HG02870 (cell line): ENCODE measurements around the gene KANK2.
"Not testable (repeated sequence)": the region's sequence is repeated elsewhere in the genome, so short reads cannot be mapped to it uniquely, and the experiment has no call there.

ENCODE experiments used
- ATAC-seq: cut with Tn5 transposase; IDR thresholded peaks from one replicate; pipeline ENCODE4 v1.9.1; 2021; ENCODE audit warnings: mild to moderate bottlenecking, moderate library complexity; ENCODE audit not compliant: unreplicated experiment

KANK2 gene

DNA sequence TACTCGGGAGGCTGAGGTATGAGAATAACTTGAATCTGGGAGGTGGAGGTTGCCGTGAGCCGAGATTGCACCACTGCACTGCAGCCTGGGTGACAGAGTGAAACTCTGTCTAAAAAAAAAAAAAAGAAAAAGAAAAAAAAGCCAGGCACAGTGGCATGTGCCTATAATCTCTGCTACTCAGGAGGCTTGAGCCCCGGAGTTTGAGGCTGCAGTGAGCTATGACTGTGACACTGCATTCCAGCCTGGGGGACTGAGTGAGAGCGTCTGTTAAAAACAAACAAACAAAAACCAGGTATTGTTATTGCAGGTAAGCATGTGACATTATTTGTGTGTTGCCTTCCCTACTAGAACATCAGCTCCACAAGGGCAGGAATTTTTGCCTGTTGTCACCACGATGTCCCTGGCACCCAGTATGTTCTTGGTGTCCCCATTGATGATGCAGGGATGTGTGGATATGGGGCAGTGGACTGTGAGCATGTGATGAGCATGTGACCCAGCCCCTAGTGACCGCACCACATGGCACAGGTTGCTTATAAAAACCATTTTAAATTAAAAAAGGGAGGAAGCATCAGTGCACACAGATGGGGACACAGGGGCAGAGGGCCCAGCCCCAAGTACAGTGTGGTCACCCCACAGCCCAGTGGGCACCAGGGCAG lies 1.6 kb upstream of the KANK2 start:
- ATAC-seq, result no peak

DNA sequence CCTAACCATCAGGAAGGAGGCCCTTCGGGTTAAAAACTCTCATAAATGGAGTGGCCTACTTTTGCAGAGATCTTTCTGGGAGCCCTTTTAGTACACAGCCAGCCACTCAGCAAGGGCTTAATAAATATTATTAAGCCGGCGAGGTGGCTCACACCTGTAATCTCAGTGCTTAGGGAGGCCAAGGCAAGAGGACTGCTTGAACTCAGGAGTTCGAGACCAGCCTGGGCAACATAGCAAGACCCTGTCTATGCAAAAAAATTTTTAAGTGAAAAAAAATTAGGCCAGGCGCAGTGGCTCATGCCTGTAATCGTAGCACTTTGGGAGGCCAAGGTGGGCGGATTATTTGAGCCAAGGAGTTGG lies 810 bp upstream of the KANK2 start:
- ATAC-seq, result no peak

DNA sequence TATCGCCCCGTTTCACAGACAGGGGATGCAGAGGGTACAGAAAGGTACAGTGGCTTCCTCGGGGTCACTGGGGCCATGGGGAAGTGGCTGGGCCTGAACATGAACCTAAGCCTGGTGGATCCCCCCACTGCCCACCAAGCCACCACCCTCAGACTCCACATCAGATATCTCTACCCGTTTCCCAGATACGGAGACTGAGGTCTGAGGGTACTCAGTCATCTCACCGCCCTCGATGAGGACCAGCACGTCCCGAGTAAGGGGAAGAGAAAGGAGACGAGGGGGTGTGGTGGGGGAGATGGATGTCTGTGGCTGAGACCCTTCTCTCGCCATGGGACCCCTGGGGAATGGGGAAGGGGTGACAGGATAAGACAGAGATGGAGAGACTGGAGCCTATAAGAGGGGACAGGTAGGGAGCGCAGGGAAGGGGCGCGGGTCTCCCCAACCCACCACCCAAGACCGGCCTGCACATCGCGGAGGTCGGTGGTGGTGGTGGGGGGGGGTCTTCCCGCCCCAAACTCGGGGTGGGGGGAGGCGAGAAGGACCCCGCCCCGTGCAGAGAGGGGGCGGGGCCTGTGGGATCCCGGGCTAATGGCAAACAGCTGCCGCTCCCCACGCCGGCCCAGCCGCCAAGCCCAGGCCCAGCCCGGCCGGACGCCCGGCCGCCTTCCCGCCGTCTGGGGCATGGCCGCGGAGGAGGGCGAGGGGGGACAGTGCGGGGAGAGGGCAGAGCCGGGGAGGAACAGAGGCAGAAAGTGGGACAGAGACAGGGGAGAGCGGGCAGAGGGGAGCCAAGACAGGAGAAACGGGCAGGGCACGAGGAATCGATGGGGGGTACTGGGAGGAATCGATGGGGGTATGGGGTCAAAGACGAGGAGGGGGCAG lies 698 bp downstream of the KANK2 start:
- no peak for ATAC-seq

GRCh38 chr19:11195681-11196080 lies 1.7 kb downstream of the KANK2 start:
- no peak for ATAC-seq

- ATAC-seq, result no peak
These were observed 2.4 kb downstream of the KANK2 start for GRCh38 chr19:11194656-11195558.

GRCh38 chr19:11194173-11194572 lies 3.2 kb downstream of the KANK2 start:
- ATAC-seq, result no peak

- ATAC-seq, result no peak
These were observed 4.1 kb downstream of the KANK2 start for GRCh38 chr19:11192957-11193939.

- ATAC-seq, result no peak
These were observed 5.4 kb downstream of the KANK2 start for GRCh38 chr19:11191934-11192333.

DNA sequence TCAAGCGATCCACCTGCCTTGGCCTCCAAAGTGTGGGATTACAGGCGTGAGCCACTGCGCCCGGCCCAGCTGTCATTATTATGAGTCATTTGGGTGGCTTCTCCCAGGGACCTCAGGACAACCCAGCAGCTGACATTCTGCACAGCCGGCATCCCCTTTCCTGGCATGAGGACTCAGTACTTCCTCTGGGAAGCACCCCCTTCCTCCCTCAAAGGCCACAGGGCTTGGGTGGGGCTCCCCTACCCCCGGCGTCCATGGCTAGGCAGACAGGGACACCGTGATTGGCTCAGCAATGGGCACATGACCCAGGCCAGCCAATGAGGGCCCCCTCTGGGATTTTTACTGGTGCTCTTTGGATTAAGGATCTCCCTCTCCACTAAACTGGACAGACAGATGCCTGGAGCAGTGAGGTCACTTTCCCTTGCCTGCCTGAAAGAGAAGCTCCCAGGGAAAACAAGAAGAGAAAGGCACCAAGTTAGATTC lies 6.0 kb downstream of the KANK2 start:
- no peak for ATAC-seq

DNA sequence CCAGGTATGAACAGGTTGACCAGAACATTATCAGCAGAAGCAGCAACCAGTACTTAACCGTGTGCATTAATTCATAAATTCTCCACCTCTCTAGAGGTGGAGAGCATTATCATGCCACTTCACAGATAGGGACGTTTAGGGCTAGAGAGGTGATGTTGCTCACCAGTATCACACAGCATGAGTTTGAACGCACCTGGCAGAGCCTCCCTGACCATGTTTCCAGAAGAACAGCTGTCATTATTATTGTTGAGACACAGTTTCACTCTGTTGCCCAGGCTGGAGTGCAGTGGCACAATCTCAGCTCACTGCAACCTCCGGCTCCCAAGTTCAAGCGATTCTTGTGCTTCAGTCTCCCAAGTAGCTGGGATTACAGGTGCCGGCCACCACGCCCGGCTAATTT lies 6.8 kb downstream of the KANK2 start:
- ATAC-seq, result no peak

DNA sequence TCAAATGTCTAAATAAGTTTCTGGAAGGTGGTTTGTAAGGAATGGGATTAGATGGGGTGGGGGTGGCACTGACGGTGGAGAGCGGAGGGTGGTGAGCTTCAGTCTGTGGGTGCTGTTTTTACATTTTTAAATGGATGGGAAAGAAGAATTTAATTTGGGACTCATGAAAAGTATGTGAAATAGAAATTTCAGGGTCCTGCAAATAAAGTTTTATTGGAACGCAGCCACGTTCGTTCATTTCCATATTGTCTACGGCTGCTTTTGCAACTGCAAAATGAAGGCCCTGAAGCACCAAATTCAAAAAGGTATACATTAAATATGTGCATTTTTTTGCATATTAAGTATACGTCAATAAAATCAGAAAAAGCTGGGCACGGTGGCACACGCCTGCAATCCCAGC lies 9.9 kb downstream of the KANK2 start:
- no peak for ATAC-seq

GRCh38 chr19:11182994-11183393 lies 14.4 kb downstream of the KANK2 start:
- ATAC-seq, result no peak

GRCh38 chr19:11181488-11181887 lies 15.9 kb downstream of the KANK2 start:
- no peak for ATAC-seq

DNA sequence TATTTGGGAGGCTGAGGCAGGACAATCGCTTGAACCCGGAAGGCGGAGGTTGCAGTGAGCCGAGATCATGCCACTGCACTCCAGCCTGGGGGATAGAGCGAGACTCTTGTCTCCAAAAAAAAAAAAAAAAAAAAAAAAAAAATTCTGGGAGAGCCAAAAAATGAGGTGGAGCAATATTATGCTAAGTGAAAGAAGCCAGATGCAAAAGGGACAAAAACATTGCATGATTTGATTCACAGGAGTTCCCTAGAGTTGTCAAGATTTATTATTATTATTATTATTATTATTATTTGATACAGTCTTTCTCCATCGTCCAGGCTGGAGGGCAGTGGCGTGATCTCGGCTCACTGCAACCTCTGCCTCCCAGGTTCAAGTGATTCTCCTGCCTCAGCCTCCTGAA lies 16.4 kb downstream of the KANK2 start:
- not testable (repeated sequence) for ATAC-seq

GRCh38 chr19:11180346-11180745 lies 17.0 kb downstream of the KANK2 start:
- no peak for ATAC-seq

- no peak for ATAC-seq
These were observed 17.5 kb downstream of the KANK2 start for GRCh38 chr19:11179716-11180297.

DNA sequence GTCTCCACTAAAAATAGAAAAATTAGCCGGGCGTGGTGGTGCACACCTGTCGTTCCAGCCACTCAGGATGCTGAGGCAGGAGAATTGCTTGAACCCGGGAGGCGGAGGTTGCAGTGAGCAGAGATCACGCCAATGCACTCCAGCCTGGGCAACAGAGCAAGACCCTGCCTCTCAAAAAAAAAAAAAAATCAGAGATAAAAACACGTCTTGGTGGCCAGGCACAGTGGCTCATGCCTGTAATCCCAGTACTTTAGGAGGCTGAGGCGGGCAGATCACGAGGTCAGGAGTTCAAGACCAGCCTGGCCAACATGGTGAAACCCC lies 18.2 kb downstream of the KANK2 start:
- not testable (repeated sequence) for ATAC-seq

GRCh38 chr19:11177592-11177991 lies 19.8 kb downstream of the KANK2 start:
- ATAC-seq, result no peak

- no peak for ATAC-seq
These were observed 20.7 kb downstream of the KANK2 start for GRCh38 chr19:11176466-11177193.
